GM18526 (cell line): Measurements from ENCODE around the gene SYNE2.

Experiments
- POLR2A ChIP-seq: IDR thresholded peaks from 3 replicates; pipeline ENCODE4 v1.6.1; 2011; ENCODE audit not compliant: insufficient read length; ENCODE audit errors: extremely low read depth

SYNE2 gene

DNA sequence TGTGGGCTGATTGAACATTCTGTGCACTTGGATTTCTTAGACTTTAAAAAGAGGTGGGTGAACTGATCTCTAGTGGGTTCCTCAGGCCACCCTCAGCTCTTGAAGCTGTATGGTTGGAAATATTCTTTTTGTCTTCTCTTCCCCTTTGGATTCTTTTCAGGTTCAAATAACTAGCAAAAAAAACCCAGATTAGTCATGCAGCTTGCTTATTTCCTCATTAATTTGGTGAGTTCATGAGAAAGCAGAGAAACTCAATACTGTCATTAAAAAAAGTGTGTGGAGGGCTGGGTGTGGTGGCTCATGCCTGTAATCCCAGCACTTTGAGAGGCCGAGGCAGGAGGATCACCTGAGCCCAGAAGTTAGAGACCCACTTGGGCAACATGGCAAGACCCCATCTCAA, 258.0 kb downstream of the SYNE2 start:
- TF ChIP-seq POLR2A: no peak

- TF ChIP-seq POLR2A: no peak
Measured at GRCh38 chr14:64112867-64113678, 260.3 kb downstream of the SYNE2 start.

DNA sequence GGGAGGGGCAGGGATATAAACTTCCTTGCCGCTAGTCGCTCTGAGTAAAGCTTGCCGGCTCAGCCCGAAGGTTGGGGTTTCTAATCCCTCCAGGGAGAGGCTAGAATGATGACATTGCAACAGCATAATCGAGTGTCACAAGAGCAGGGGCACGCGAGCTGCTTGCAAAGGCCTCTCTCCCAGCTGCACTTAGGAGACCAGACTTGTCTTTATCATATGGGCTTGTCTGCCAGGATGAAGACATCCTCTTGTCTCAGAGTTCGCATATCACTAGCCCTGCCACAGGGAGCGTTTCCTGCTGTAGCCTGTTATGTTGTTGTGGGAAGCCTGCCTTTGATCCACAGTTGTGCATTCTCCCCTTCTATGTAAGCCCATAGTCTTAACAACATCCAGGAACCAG, 261.4 kb downstream of the SYNE2 start:
- no peak for TF ChIP-seq POLR2A

GRCh38 chr14:64114796-64115195, 262.0 kb downstream of the SYNE2 start:
- no peak for TF ChIP-seq POLR2A

GRCh38 chr14:64115401-64115800, 262.6 kb downstream of the SYNE2 start:
- TF ChIP-seq POLR2A: no peak

DNA sequence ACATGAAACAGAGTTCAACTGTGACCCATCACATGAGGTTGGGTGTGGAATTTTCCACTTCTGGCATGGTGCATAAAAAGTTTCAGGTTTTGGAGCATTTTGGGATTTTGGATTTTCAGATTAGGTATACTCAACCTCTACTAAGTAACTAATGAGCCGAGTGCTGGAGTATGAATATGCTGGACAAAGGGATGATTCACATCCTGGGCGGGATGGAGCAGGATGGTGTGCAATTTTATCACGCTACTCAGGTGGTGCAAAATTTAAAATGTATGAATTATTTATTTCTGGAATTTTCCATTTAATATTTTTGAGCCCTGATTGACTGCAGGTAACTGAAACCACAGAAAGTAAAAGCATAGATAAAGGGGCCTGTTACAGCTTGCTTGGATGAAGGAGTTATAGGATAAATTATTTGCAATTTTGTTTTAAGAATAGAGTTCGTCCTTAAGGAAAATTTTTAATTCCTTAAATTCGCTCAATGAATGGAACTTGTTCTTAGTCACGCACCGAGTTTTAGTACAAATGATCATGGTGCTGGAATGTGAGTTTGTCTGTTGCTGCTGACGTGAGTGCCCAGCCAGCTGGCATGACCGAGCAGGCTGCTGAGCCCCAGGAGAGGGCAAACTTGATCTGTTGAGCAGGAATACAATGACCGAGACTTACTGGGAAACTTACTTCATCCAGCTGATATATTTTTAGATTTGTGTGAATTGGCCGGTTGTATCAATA, 265.0 kb downstream of the SYNE2 start:
- no peak for TF ChIP-seq POLR2A

DNA sequence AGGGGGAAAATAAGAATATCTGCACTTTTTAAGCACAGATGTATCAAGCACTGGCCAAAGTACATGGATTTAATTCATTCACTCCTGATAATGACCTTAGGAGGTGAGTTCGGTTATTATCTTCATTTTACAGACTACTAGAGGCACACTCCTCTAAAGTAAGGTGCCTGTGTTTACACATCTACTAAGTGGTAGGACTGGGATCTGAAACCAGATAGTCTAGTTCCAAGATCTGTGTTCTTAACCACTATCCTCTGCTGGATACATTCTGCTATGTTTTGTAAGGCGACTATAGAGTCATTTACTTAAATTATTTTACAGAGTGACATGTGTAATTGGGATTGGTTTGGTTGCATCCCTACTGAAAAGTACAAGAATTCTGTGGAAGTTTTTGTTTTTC, 266.1 kb downstream of the SYNE2 start:
- no peak for TF ChIP-seq POLR2A

- no peak for TF ChIP-seq POLR2A
Measured at GRCh38 chr14:64119500-64119899, 266.7 kb downstream of the SYNE2 start.

- TF ChIP-seq POLR2A: no peak
Measured at GRCh38 chr14:64119980-64120379, 267.2 kb downstream of the SYNE2 start.

DNA sequence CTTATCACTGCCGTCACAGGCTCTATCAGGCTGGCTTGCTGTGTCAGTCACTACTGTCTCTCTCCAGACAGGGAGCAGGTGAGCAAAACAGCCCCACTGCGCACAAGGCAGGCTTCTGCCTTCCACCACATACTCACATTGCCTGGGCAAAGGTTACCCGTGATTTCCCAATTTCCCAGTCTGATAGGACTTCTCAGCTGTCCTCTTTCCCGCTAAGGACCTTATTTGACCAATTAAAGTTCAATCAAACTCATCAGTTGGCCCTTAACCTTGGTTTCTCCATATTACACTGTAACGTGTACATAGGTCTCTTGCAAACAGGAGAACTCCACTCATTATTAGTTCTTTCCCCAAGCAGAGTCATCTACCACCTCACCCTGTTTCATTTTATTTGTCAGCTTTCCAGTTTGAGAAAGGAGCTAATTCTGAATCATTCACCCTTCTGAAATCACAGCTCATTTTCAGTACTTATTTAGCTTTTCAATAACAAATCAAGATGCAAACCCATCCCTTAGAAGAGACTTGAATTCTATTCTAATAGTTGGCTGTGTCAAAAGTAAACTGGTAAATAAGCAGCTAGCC, 270.5 kb downstream of the SYNE2 start:
- TF ChIP-seq POLR2A: no peak

DNA sequence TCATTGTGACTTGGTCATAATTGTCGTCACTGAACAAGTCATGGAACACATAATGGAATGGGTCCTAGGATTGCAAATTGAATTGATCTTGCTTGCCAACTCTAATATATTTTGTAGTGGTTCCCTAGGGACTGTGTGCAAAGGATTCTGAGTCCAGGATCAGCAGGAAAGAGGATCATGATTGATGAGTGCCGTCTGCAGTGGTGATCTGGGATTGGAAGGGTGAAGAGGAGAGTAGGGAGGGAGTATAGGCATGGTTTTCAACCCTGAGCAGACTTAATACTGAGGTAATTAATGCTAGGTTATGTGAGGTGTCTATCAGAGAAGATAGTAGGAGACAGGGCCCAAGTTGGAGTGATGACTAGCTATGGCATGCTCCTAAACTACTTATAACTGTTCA, 272.5 kb downstream of the SYNE2 start:
- no peak for TF ChIP-seq POLR2A

DNA sequence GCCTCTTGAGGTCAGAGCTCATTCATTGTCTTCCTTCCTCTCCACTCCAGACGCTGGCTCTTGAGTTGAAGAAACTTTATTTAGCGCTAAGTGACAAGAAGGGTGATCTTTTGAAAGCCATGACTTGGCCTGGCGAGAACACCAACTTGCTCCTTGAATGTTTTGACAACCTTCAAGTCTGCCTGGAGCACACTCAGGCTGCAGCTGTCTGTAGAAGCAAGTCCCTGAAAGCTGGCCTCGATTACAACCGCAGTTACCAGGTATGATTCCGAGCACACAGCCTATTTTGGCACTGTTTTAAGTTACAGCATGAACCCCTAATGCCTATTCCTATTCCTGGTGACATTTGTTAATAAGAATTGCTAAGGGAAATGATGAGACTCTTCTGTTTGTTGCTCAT, 273.7 kb downstream of the SYNE2 start:
- TF ChIP-seq POLR2A: no peak

- TF ChIP-seq POLR2A: no peak
Measured at GRCh38 chr14:64137657-64138290, 285.0 kb downstream of the SYNE2 start.

GRCh38 chr14:64147126-64147790, 294.5 kb downstream of the SYNE2 start:
- no peak for TF ChIP-seq POLR2A

- no peak for TF ChIP-seq POLR2A
Measured at GRCh38 chr14:64149921-64150320, 297.1 kb downstream of the SYNE2 start.
